ENCODE measurements around the gene CLDN15. TPM values are rescaled to one million over a fixed set of nuclear protein-coding genes. Genes with fewer than 3 reads are reported as not detected.
A peak's percentile ranks its signal among the peaks of the same experiment; 100 is the strongest.

Gene CLDN15
- total RNA-seq, 1 experiment from 2014 or later = 9.1 TPM

GRCh38 chr7:101217388-101218235, 20.0 kb downstream of the CLDN15 start, which contains the start of the genes PLOD3 and ZNHIT1:
Gene PLOD3 (minus strand): TSS chr7:101217581. CDS start chr7:101217274, 307 bp downstream.
Gene ZNHIT1 (plus strand): TSS chr7:101218165. CDS start chr7:101218196, 31 bp downstream.
- Mint-ChIP-seq H3K9me3 (ENCODE audit: unreplicated experiment) (no peaks in the 10 kb centered on the region), H3K36me3 (ENCODE audit: insufficient read depth, unreplicated experiment) (peaks cover 41% of the 10 kb centered on the region), H3K27me3 (ENCODE audit: insufficient read depth, unreplicated experiment) (no peaks in the 10 kb centered on the region), H3K27ac (ENCODE audit: unreplicated experiment) (peak within 1 kb of the TSS; percentile 81), H3K4me1 (ENCODE audit: low read depth, unreplicated experiment) (peaks cover 30% of the 10 kb centered on the region), H3K4me3 (ENCODE audit: unreplicated experiment) (peak within 1 kb of the TSS; percentile 83)
- Histone ChIP-seq H3K27me3 (replicated peaks; ENCODE audit: control insufficient read depth, insufficient read depth, low read length) (no peaks in the 10 kb centered on the region), H3K9me3 (no peaks in the 10 kb centered on the region), H3K36me3 (ENCODE audit: control insufficient read depth, insufficient read depth, low read length) (peaks cover 3% of the 10 kb centered on the region; the same call in 1 of the 2 replicates), H3K4me1 (peaks cover 22% of the 10 kb centered on the region), H3K4me3 (ENCODE audit: low read depth, low read length) (peak within 1 kb of the TSS; percentile 75)
- intact Hi-C loops (cut with micrococcal nuclease; ENCODE audit: unreplicated experiment) = loop anchor here (1.0 to 2.0 kb wide), 4 partner anchors 15 to 35 kb away; partner anchors contain the start of gene MOGAT3
- POLR2A ChIA-PET = interaction anchor here (0.6 to 2.0 kb wide), 13 partner anchors 11 to 1181 kb away, joined by 3 to 15 read pairs (median 6); partner anchors contain the start of genes FIS1, MOGAT3, UFSP1 and VGF
- peak; percentile 95 to 97 for DNase-seq
- BruUV-seq (replicated peaks) = no TSS peak
- CTCF ChIA-PET = interaction anchor here (0.5 to 2.8 kb wide), 22 partner anchors 9 to 715 kb away, joined by 3 to 49 read pairs (median 4); partner anchors contain the start of genes FIS1 and SERPINE1
- TF ChIP-seq CTCF (IDR thresholded peaks at IDR 0.05; ENCODE audit: insufficient read depth in 1 of 2, low read depth in 1 of 2, low read length in 1 of 2, severe bottlenecking in 1 of 2, unreplicated experiment in 1 of 2) = peak; percentile 43 to 48

- H3K36me3 Mint-ChIP-seq (ENCODE audit: insufficient read depth, unreplicated experiment) = peaks cover 34% of the 10 kb centered on the region
- no TSS peak for BruUV-seq (replicated peaks)
- peak overlapping the region; percentile 83 for H3K4me3 Mint-ChIP-seq (ENCODE audit: unreplicated experiment)
- Histone ChIP-seq H3K36me3 (ENCODE audit: control insufficient read depth, insufficient read depth, low read length) (peaks cover 3% of the 10 kb centered on the region; the same call in 1 of the 2 replicates), H3K27me3 (replicated peaks; ENCODE audit: control insufficient read depth, insufficient read depth, low read length) (no peaks in the 10 kb centered on the region), H3K9me3 (no peaks in the 10 kb centered on the region), H3K4me1 (peaks cover 22% of the 10 kb centered on the region), H3K4me3 (ENCODE audit: low read depth, low read length) (peak overlapping the region; percentile 75)
- peak overlapping the region; percentile 81 for H3K27ac Mint-ChIP-seq (ENCODE audit: unreplicated experiment)
- H3K4me1 Mint-ChIP-seq (ENCODE audit: low read depth, unreplicated experiment) = peaks cover 30% of the 10 kb centered on the region
- intact Hi-C loops (cut with micrococcal nuclease; ENCODE audit: unreplicated experiment) = no loop called here
- no peaks in the 10 kb centered on the region for H3K9me3 Mint-ChIP-seq (ENCODE audit: unreplicated experiment)
- ChIA-PET POLR2A (interaction anchor here (0.6 to 2.0 kb wide), 8 partner anchors 15 to 1182 kb away, joined by 3 to 15 read pairs (median 6); partner anchors contain the start of genes FIS1, MOGAT3 and UFSP1), CTCF (interaction anchor here (0.5 to 2.8 kb wide), 17 partner anchors 12 to 628 kb away, joined by 3 to 49 read pairs (median 5); partner anchors contain the start of genes FIS1 and SERPINE1)
- DNase-seq = no peak
- no peaks in the 10 kb centered on the region for H3K27me3 Mint-ChIP-seq (ENCODE audit: insufficient read depth, unreplicated experiment)
- no peak for TF ChIP-seq CTCF (IDR thresholded peaks at IDR 0.05; ENCODE audit: insufficient read depth in 1 of 2, low read depth in 1 of 2, low read length in 1 of 2, severe bottlenecking in 1 of 2, unreplicated experiment in 1 of 2)
These were observed 20.7 kb downstream of the CLDN15 start for GRCh38 chr7:101216860-101217387.

Data from Caco-2 (cell line).